ENCODE results near the gene ERFL. TPM values are rescaled to one million over a fixed set of nuclear protein-coding genes. Genes with fewer than 3 reads are reported as not detected.

ERFL gene
- total and polyA plus RNA-seq, 2 donors (not counting 1 experiment from before 2014, with no cell fraction given) = 2.3 to 5.5 TPM

DNA sequence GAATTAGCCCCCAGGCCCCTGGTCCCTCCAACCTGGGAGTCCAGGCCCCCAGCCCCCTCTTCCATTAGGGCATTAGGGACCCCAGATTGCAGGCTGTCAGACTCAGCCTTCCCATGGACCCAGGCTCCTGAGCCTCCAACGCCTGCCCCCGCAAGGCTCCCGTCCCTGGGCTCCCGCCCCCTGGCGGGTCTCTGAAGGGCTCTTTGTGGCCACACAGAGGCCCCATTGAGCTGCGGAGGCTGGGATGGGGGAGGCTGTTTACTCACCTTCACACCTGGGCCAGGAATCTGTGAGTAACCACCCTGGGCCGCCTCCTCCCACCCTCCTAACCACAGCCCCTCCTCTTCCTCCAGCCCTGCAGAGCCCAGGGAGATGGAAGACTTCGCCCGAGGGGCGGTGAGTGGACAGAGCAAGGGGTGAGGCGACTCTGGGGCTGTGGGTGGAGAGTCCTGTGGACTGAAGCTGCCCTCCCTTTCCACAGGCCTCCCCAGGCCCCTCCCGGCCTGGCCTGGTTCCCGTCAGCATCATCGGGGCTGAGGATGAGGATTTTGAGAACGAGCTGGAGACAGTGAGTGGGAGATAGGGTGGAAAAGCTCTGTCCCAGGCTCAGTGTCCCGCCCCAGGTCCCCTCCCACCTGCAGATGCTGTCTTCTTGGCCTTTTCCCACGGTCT, 40.4 kb downstream of the ERFL start:
- peak; percentile 77 for DNase-seq
- peak overlapping the region; percentile 68 for H3K9ac ChIP-seq (ENCODE audit: low read length)
- H2AFZ ChIP-seq (ENCODE audit: insufficient read depth, low read depth, low read length, poor library complexity, severe bottlenecking) = no peak overlapping the region
- H3K4me3 Mint-ChIP-seq = peak overlapping the region; percentile 78
- no peaks in the 10 kb centered on the region for H3K9me3 ChIP-seq (ENCODE audit: control extremely low read depth in 1 of 3, control insufficient read depth in 2 of 3, insufficient read depth in 1 of 3, low read length in 2 of 3)
- peaks cover 56% of the 10 kb centered on the region for H3K4me1 Mint-ChIP-seq
- peaks cover 0 to 43% of the 10 kb centered on the region in 2 experiments for H3K36me3 ChIP-seq (replicated peaks in 1 of 2; ENCODE audit: control extremely low read depth in 1 of 2, control insufficient read depth in 1 of 2, extremely low read depth in 1 of 2, insufficient read depth in 2 of 2, low read length in 1 of 2)
- TF ChIP-seq EZH2 (IDR thresholded peaks at IDR 0.05; ENCODE audit: borderline replicate concordance, insufficient read depth, low read depth, low read length, poor library complexity, severe bottlenecking) = no peak
- peak; percentile 56 for TF ChIP-seq CTCF (IDR thresholded peaks at IDR 0.05)
- POLR2A ChIA-PET = interaction anchor here (0.6 to 7.7 kb wide), 6 partner anchors 12 to 82 kb away, joined by 3 to 92 read pairs (median 9); partner anchors contain the start of genes CD79A and RPS19
- peak overlapping the region; percentile 88 for H3K27ac Mint-ChIP-seq
- H3K79me2 ChIP-seq (ENCODE audit: control insufficient read depth, insufficient read depth, low read length) = peaks cover 95% of the 10 kb centered on the region
- peak overlapping the region; percentile 79 to 83 for H3K27ac ChIP-seq (ENCODE audit: low read length in 2 of 2)
- H3K4me2 ChIP-seq (replicated peaks; ENCODE audit: low read depth, low read length, poor library complexity, severe bottlenecking) = peak overlapping the region; percentile 90
- intact Hi-C loops (cut with micrococcal nuclease) = loop anchor here (1.0 kb wide), 2 partner anchors 11 to 15 kb away; partner anchors contain the start of gene CD79A
- no peaks in the 10 kb centered on the region for H3K9me3 Mint-ChIP-seq (ENCODE audit: insufficient read depth)
- CTCF ChIA-PET = interaction anchor here (0.7 to 7.3 kb wide), 17 partner anchors 11 to 95 kb away, joined by 3 to 180 read pairs (median 5); partner anchors contain the start of genes CD79A and RPS19
- 3% methylated on average over 6 of the region's 17 CpGs for WGBS (ENCODE audit: insufficient coverage)
- peaks cover 42 to 64% of the 10 kb centered on the region in 2 donors for H3K4me1 ChIP-seq (ENCODE audit: control insufficient read depth in 2 of 2, insufficient read depth in 2 of 2, low read length in 2 of 2)
- peak; percentile 18 for ATAC-seq (ENCODE audit: low read depth)
- H3K27me3 ChIP-seq (replicated peaks in 1 of 4; ENCODE audit: control extremely low read depth in 1 of 4, control insufficient read depth in 3 of 4, insufficient read depth in 4 of 4, low read length in 3 of 4) = no peaks in the 10 kb centered on the region
- peak overlapping the region in 4 of 5 experiments; percentile 45 to 66 (median 50) for H3K4me3 ChIP-seq (ENCODE audit: control extremely low read depth in 1 of 5, extremely low read depth in 1 of 5, insufficient read depth in 1 of 5, low read depth in 2 of 5, low read length in 4 of 5)
- no peaks in the 10 kb centered on the region for H3K27me3 Mint-ChIP-seq
- peaks cover 77% of the 10 kb centered on the region for H4K20me1 ChIP-seq (ENCODE audit: control insufficient read depth, insufficient read depth, low read length, poor library complexity, severe bottlenecking)
